Iris pigment epithelial cell (primary cell): ENCODE measurements around the gene SLC22A7.
"Not testable (repeated sequence)": the region's sequence is repeated elsewhere in the genome, so short reads cannot be mapped to it uniquely, and the experiment has no call there.

Experiments
- DNase-seq: peaks from one replicate; pipeline ENCODE4 v3.0.0-alpha.2; 2011; ENCODE audit warnings: low read depth

SLC22A7 gene

DNA sequence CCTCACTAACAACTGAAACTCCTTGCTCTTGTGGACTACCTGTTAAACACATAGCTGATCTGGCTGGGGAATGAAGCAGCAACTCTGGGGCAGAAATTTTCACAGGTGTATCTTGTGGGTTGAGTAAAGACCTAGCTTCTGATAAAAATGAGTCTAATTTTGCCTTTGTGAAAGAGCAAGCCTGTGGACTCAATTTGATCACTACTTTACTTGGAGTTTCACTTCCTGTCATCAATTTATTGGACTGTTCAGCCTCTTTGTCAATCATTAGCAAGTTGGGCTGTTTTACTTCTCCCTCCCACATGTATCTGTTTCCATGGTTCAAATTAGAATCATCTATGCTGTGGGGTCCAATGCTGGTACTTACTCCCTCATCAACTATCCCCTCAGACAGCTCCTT, 40.2 kb downstream of the SLC22A7 start:
- no peak for DNase-seq

- DNase-seq: no peak
Measured at GRCh38 chr6:43339168-43339567, 41.1 kb downstream of the SLC22A7 start.

- not testable (repeated sequence) for DNase-seq
Measured at GRCh38 chr6:43346243-43346642, 48.2 kb downstream of the SLC22A7 start.

DNA sequence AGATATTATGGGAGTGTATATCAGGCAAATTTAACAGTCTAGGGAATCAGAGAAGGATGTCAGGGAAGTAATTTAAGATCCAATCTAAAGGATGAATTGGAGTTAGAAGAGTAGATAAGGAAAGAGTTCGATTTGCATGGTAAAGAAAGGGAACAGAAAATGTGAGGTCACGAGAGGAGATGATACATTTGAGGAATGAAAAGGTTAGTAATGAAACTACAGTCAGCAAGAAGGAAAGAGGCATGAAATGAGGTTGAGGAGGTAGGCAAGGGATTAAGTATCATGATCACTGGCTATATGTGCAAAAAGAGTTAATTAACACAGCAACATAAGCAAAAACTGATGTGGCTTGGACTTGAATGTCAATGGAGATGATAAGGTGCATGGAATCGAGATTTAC, 49.0 kb downstream of the SLC22A7 start:
- DNase-seq: no peak

GRCh38 chr6:43347444-43347843, 49.4 kb downstream of the SLC22A7 start:
- no peak for DNase-seq

- not testable (repeated sequence) for DNase-seq
Measured at GRCh38 chr6:43351951-43352350, 53.9 kb downstream of the SLC22A7 start.
